GM19372 (cell line): Measurements from ENCODE around the gene CCT8L2.
"Not testable (repeated sequence)": the region's sequence is repeated elsewhere in the genome, so short reads cannot be mapped to it uniquely, and the experiment has no call there.

Source experiments
- ATAC-seq: cut with Tn5 transposase; IDR thresholded peaks from one replicate; pipeline ENCODE4 v1.9.1; 2021; ENCODE audit warnings: mild to moderate bottlenecking, low read depth, moderate library complexity; ENCODE audit not compliant: unreplicated experiment

The CCT8L2 gene

DNA sequence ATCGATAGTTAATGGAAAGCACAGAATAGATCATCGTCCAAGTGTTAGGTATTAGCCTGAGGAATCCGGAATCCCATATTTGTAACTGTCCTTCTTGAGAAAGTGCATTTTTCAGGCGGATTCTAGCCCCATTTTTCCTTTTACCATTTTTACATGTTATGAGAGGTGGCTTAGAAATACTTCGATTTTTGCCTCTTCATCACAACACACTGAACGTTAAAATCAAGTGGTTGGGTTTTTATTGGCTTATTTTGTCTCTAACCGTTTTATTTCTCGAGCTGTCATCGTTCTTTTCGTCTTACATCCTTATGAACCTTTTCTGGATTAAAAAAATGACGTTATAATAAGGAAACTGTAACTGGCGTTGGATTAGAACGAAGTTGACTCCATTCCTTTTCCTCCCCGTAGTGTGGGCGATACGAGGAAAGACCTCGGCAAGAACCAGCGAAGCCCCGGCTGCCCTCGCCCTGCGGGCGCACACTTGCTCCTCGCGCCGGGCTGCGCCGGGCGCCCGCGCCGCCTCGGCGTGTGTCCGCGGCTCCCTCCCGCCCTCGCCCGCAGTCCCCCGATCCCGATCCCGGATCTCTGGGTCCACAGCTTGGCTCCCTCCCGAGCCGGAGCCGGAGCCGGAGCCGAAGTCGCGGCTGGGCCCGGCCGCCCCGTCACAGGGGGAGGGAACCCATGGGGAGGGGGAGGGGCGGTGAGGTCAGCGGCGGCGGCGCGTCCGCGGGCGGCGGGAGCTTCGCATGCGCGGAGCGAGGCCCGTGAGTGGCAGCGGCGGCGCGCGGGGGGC lies 8.2 kb upstream of the CCT8L2 start:
- not testable (repeated sequence) for ATAC-seq

DNA sequence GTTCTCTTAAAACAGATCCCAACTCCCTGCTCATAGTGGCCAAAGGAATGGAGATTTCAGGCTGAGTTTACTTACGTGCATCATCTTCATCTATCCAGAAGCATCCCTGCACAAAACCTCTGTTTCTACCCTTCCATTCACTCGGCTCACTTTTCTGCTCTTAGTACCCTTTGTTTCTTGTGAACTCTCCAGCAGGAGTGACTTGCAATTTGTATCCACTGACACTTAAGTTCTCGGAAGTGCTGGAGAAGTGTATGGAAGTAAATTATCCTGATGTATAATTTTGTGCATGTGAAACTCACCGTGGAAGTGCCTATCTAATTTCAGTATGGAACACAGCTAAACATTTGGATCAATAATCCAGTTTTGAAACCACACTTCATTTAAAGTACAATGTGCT lies 7.0 kb upstream of the CCT8L2 start:
- not testable (repeated sequence) for ATAC-seq

DNA sequence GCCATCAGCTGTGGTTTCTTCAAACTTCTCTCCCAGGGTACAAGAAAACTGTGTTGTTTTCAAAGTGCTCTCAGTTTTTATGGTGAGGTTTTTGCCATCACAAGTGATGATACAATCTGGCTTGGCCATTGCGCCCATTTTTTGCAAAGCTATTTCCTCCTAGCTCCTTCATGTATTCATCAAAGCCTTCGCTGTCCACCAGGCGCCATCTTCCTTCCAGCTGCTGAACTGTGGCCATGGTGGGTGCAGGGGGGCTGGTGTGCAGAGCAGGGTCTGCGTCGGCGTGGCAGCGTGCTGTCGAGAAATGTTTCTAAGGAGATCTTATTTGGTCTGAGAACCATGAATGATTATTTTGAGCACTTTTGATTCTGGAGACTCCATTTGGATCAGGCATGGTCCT lies 2.6 kb upstream of the CCT8L2 start:
- not testable (repeated sequence) for ATAC-seq

DNA sequence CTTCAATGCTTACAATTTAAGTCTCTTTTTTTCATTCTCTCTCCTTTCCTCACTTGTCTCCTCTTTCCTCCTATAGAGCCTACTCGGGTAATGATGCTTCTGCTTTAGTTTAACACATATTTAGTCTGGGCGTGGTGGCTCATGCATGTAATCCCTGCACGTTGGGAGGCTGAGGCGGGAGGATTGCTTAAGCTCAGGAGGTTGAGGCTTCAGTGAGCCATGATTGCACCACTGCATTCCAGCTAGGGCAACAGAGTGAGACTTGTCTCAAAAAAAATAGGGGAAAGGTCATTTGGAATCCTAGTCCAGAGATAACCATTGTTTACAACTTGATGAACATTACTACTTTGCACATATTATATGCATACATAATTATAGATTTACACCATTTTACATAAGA lies 1.4 kb upstream of the CCT8L2 start:
- no peak for ATAC-seq

DNA sequence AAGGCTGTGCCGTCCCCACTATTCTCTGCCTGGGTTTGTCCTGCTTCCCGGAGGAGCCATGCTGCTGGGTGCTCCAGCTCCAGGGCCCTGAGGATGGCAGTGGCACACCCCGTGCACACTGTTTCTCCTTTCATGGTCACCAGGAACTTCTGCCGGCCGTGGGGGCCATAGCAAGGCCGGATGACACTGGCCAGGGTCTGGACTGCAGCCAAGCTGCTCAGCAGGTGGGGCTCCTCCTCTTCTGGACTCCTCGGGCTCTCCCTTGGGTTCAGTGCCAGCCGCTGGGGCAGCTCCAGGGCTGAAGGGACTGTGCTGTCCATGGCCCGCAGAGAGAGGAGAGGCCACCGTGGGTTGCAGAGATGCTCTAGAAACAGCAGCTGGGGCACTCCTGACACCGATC lies 379 bp downstream of the CCT8L2 start:
- ATAC-seq: not testable (repeated sequence)

DNA sequence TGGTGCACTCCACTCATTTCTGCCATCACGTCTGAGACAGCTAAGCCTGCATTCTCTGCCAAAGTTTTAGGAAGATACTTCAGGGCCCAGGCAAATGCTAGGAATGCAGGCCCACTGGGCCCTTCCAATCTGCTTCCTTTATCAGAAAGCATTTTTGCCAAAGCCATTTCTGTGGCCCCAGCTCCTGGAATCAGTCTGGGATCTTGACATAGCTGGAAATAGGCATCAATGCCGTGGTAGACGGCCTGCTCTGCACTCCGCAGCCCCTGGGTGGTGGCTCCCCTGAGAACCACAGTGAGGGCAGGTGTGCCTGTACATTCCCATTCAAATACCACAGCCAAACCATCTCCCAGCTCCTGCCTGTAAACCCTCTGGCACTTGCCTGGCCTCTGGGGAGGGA lies 1.5 kb downstream of the CCT8L2 start:
- not testable (repeated sequence) for ATAC-seq

DNA sequence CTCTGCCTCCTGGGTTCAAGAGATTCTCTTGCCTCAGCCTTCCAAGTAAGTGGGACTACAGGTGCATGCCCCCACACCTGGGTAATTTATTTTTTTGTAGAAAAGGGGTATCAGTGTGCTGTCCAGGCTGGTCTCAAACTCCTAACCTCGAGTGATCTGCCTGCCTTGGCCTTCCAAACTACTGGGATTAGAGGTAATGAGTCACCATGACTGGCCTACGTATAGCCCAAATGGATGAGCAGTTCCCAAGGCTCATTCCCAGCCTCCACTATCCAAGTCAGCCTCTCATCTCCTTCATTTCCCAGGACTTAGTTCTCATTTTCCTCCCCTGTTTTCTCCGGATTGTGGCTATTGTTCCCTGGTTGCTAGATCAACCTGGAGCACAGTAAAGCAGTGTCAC lies 5.6 kb downstream of the CCT8L2 start:
- ATAC-seq: no peak

DNA sequence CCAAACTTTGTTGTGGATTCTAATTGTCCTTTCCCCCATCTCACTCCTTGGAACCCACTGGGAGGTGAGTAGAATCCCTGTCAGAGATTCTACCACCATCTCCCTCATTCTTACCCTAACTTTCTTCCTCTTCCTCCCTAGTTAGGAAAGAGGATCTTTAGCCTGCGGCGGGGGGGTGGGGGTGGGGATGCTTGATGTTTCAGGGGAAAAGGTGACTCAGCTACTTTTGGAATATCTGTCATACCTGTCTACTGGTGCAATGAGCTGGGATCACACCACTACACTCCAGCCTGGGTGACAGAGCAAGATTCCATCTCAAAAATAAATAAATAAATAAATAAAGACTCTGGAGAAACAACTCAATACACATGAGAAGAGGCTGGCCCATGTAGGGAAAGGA lies 6.4 kb downstream of the CCT8L2 start:
- ATAC-seq: no peak

DNA sequence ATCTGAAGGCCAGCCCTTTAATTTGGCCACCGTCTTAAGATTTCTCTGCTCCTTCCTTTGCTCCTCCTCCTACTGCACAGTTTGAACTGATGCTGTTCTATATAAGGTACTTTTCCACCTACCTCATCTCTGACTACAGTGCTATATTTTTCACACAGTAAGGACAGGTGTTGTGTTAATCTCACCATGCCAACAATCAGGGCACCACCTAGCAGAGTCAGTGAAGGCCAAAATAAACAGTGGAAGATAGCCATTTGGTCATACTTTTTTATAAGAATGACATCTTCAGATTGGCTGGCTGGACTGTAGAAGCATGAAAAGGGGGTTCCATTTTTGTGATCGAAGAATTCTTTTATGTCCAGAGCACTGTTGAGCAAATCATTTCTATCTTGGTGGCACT lies 11.7 kb downstream of the CCT8L2 start:
- not testable (repeated sequence) for ATAC-seq

DNA sequence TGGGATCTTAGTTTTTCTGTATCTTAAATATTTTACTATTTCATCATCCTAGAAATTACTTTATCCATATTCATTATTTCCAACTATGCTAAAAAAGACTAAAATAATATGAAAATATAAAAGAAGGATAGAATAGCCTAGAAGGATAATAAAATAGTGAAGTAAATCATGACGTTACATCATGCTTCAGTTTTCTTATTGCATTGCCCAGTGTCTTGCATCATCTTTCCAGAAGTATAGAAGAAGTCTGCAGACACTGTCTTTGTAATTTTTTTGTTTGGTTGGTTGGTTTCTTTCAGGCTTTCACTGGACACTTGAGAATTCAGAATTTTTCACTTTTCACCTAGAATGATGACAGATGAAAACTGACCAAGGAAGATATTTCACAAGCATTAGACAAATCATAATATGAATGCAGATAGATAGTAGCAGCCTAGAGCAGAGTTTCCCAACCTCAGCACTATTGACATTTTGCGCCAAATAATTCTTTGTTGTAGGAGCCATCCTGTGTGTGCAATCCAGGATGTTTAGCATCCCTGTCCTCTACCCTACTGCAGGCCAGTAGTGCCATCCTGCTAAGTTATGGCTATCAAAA lies 23.3 kb downstream of the CCT8L2 start:
- not testable (repeated sequence) for ATAC-seq

DNA sequence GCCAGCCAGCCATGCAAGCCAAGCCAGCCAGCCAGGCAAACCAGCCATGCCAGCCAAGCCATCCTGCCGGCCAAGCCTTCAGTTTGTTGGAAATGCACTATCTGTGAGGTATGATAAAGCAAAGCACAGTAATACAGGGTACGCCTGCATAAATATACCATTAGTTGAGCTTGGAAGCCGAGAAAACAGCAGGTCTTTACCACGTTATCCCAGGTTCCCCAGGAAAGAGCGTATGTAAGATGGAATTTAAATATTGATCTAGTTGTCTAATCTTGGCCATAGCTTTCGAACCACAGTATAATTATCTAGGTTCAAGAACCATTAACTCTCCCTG lies 24.2 kb downstream of the CCT8L2 start:
- ATAC-seq: no peak

DNA sequence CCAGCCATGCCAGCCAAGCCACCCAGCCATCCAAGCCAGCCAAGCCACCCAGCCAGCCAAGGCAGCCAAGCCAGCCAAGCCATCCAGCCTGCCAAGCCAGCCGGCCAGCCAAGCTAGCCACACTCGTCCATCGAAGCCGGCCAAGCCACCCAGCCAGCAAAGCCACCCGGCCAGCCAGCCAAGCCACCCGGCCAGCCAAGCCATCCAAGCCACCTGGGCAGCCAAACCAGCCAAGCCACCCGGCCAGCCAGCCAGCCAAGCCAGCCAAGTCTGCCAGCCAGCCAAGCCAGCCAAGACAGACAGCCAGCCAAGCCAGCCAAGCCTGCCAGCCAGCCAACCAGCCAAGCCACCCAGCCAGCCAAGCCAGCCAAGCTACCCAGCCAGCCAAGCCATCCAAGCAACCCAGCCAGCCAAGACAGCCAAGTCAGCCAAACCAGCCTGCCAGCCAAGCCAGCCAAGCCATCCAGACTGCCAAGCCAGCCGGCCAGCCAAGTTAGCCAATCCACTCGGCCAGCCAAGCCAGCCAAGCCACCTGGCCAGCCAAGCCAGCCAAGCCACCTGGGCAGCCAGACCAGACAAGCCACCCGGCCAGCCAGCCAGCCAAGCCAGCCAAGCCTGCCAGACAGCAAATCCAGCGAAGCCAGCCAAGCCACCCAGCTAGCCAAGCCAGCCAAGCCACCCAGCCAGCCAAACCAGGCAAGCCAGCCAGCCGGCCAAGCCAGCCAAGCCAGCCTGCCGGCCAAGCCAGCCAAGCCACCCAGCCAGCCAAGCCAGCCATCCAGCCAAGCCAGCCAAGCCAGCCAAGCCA lies 24.8 kb downstream of the CCT8L2 start:
- ATAC-seq: not testable (repeated sequence)

DNA sequence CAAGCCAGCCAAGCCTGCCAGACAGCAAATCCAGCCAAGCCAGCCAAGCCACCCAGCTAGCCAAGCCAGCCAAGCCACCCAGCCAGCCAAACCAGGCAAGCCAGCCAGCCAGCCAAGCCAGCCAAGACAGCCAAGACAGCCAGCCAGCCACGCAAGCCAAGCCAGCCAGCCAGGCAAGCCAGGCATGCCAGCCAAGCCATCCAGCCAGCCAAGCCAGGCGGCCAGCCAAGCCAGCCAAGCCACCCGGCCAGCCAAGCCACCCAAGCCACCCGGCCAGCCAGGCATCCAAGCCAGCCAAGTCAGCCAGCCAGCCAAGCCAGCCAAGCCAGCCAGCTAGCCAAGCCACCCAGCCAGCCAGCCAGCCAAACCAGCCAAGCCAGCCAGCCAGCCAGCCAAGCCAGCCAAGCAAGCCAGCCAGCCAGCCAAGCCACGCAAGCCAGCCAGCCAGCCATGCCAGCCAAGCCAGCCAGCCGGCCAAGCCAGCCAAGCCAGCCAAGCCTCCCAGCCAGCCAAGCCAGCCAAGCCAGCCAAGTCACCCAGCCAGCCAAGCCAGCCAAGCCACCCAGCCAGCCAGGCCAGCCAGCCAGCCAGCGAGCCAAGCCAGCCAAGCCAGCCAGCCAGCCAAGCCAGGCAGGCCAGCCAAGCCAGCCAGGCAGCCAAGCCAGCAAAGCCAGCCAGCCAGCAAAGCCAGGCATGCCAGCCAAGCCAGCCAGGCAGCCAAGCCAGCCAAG lies 26.0 kb downstream of the CCT8L2 start:
- not testable (repeated sequence) for ATAC-seq

DNA sequence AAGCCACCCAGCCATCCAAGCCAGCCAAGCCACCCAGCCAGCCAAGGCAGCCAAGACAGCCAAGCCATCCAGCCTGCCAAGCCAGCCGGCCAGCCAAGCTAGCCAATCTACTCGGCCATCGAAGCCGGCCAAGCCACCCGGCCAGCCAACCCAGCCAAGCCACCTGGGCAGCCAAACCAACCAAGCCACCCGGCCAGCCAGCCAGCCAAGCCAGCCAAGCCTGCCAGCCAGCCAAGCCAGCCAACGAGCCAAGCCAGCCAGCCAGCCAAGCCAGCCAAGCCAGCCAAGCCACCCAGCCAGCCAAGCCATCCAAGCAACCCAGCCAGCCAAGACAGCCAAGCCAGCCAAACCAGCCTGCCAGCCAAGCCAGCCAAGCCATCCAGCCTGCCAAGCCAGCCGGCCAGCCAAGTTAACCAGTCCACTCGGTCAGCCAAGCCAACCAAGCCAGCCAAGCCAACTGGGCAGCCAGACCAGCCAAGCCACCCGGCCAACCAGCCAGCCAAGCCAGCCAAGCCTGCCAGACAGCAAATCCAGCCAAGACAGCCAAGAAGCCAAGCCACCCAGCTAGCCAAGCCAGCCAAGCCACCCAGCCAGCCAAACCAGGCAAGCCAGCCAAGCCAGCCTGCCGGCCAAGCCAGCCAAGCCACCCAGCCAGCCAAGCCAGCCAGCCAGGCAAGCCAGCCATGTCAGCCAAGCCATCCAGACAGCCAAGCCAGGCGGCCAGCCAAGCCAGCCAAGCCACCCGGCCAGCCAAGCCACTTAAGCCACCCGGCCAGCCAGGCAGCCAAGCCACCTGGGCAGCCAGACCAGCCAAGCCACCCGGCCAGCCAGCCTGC lies 26.8 kb downstream of the CCT8L2 start:
- ATAC-seq: not testable (repeated sequence)

DNA sequence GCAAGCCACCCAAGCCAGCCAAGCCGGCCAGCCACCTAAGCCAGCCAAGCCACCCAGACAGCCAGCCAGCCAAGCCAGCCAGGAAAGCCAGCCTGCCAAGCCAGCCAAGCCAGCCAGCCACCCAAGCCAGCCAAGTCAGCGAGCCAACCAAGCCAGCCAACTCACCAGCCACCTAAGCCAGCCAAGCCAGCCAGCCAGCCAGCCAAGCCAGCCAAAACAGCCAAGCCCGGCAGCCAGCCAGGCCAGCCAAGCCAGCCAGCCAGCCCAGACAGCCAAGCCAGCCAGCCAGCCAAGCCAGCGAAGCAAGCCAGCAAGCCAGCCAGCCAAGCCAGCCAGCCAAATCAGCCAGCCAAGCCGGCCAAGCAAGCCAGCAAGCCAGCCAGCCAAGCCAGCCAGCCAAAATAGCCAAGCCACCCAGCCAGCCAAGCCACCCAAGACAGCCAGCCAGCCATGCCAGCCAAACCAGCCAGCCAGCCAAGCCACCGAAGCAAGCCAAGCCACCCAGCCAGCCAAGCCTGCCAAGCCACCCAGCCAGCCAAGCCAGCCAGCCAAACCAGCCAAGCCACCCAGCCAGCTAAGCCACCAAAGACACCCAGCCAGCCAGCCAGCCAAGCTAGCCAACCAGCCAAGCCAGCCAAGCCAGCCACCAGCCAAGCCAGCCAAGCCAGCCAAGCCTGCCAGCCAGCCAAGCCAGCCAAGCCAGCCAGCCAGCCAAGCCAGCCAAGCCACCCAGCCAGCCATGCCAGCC lies 27.6 kb downstream of the CCT8L2 start:
- ATAC-seq: not testable (repeated sequence)

DNA sequence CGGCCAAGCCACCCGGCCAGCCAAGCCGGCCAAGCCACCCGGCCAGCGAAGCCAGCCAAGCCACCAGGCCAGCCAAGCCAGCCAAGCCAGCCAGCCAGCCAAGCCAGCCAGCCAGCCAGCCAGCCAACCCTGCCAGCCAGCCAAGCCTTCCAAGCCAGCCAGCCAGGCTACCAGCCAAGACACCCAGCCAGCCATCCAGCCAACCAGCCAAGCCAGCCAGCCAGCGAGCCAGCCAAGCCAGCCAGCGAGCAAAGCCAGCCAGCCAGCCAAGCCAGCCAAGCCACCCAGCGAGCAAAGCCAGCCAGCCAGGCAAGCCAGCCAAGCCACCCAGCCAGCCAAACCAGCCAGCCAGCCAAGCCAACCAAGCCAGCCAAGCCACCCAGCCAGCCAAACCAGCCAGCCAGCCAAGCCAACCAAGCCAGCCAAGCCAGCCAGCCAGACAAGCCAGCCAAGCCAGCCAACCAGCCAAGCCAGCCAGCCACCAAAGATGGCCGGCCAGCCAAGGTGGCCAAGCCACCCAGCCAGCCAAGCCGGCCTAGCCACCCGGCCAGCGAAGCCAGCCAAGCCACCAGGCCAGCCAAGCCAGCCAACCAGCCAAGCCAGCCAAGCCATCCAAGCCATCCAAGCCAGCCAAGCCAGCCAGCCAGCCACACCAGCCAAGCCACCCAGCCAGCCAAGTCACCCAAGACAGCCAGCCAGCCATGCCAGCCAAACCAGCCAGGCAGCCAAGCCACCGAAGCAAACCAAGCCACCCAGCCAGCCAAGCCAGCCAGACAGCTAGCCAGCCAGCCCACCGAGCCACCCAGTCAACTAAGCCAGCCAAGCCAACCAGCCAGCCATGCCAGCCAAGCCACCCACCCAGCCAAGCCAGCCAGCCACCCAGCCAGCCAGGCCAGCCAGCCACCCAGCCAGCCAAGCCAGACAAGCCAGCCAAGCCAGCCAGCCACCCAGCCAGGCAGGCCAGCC lies 28.8 kb downstream of the CCT8L2 start:
- ATAC-seq: no peak

DNA sequence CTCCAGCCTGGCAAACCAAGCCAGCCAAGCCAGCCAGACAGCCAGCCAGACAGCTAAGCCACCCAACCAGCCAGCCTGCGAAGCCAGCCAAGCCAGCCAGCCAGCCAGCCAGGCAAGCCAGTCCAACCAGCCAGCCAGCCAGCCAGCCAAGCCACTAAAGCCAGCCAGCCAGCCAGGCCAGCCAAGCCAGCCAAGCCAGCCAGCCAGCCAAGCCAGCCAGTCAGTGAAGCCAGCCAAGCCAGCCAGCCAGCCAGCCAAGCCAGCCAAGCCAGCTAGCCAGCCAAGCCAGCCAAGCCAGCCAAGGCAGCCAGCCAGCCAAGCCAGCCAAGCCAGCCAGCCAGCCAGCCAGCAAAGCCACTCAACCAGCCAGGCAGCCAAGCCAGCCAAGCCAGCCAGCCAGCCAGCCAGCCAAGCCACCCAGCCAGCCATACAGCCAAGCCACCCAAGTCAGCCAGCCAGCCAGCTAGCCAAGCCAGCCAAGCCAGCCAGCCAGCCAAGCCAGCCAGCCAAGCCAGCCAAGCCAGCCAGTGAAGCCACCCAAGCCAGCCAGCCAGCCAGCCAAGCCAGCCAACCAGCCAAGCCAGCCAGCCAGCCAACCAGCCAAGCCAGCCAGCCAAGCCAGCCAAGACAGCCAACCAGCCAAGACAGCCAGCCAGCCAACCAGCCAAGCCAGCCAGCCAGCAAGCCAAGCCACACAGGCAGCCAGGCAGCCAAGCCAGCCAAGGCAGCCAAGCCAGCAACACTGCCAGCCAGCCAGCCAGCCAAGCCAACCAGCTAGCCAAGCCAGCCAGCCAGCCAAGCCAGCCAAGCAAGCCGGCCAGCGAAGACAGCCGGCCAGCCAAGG lies 29.7 kb downstream of the CCT8L2 start:
- no peak for ATAC-seq
